MM.1S (cell line): ENCODE measurements around the gene NKAPD1.

Experiments used
- DNase-seq: peaks from one replicate; pipeline ENCODE4 v3.0.0-alpha.2; 2015
- H2AFZ ChIP-seq: fragments of 300-600 bp; sonication (generic); 2 replicates; pipeline ENCODE4 v1.6.0; 2016; ENCODE audit warnings: antibody characterized with exemption, low read length
- H3F3A ChIP-seq: fragments of 300-600 bp; sonication (generic); 2 replicates; pipeline ENCODE4 v1.6.1; 2016; ENCODE audit warnings: mild to moderate bottlenecking, antibody characterized with exemption, low read length, moderate library complexity, mixed read lengths; ENCODE audit not compliant: insufficient read depth
- H3K27ac ChIP-seq: fragments of 300-600 bp; sonication (generic); 2 replicates; pipeline ENCODE4 v1.5.1; 2016; ENCODE audit warnings: mild to moderate bottlenecking, low read length
- H3K27me3 ChIP-seq: fragments of 300-600 bp; sonication (generic); replicated peaks from 2 replicates; pipeline ENCODE4 v1.6.0; 2016; ENCODE audit warnings: low read length; ENCODE audit not compliant: insufficient read depth
- H3K36me3 ChIP-seq: fragments of 300-600 bp; sonication (generic); replicated peaks from 2 replicates; pipeline ENCODE4 v1.6.1; 2016; ENCODE audit warnings: mild to moderate bottlenecking, low read length, mixed read lengths; ENCODE audit not compliant: insufficient read depth
- H3K4me1 ChIP-seq: fragments of 300-600 bp; sonication (generic); 2 replicates; pipeline ENCODE4 v1.6.1; 2016; ENCODE audit warnings: low read length, mixed read lengths
- H3K4me2 ChIP-seq: fragments of 300-600 bp; sonication (generic); 2 replicates; pipeline ENCODE4 v1.6.0; 2016; ENCODE audit warnings: low read depth, low read length
- H3K4me3 ChIP-seq: fragments of 300-600 bp; sonication (generic); 2 replicates; pipeline ENCODE4 v1.5.1; 2016; ENCODE audit warnings: low read length, mixed read lengths
- H3K79me2 ChIP-seq: fragments of 300-600 bp; sonication (generic); 2 replicates; pipeline ENCODE4 v1.6.1; 2016; ENCODE audit warnings: mixed run types, low read length, mixed read lengths
- H3K9ac ChIP-seq: fragments of 300-600 bp; sonication (generic); 2 replicates; pipeline ENCODE4 v1.6.1; 2016; ENCODE audit warnings: low read length, mixed read lengths
- H3K9me2 ChIP-seq: fragments of 300-600 bp; sonication (generic); replicated peaks from 2 replicates; pipeline ENCODE4 v1.6.1; 2016; ENCODE audit warnings: mild to moderate bottlenecking, low read length, mixed read lengths; ENCODE audit not compliant: insufficient read depth
- H3K9me3 ChIP-seq: fragments of 300-600 bp; sonication (generic); replicated peaks from 2 replicates; pipeline ENCODE4 v1.6.1; 2016; ENCODE audit warnings: mild to moderate bottlenecking, low read length, mixed read lengths; ENCODE audit not compliant: insufficient read depth
- H4K20me1 ChIP-seq: fragments of 300-600 bp; sonication (generic); 2 replicates; pipeline ENCODE4 v1.6.1; 2016; ENCODE audit warnings: mild to moderate bottlenecking, low read length, moderate library complexity, mixed read lengths; ENCODE audit not compliant: insufficient read depth
- EZH2 ChIP-seq: fragments of 300-600 bp; sonication (generic); optimal IDR thresholded peaks from 2 replicates; pipeline ENCODE3; 2017; ENCODE audit warnings: low read depth, mild to moderate bottlenecking, antibody characterized with exemption, low read length, mixed read lengths
- EZH2phosphoT487 ChIP-seq: fragments of 300-600 bp; sonication (generic); IDR thresholded peaks from 2 replicates; pipeline ENCODE4 v1.6.1; 2018; ENCODE audit warnings: antibody characterized with exemption, low read length
- TF ChIP-seq, protein P1 (sequence below): fragments of 300-600 bp; sonication (generic); IDR thresholded peaks from 2 replicates; pipeline ENCODE4 v1.5.1; 2016; ENCODE audit warnings: antibody characterized with exemption, low read length, mixed read lengths

Gene NKAPD1

DNA sequence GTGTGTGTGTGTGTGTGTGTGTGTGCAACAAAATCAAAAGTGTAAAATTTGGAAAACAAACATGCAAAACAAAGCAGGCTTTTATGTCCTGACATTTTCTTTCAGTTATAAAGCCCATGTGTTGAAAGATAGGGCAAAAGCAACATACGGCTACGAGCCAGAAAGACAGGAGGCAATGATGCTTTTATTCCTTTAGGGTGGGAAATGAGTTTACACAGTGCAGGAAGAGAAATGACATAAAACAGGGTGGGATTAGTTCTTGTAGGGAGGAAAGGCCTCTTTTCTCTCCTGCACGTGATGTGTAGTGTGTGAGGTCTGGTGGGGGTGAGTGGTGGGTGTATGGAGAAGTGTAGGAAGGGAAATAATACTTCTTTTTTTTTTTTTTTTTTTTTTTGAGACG is 60.4 kb downstream of the NKAPD1 start:
- peaks cover 23% of the 10 kb centered on the region for H3K4me1 ChIP-seq
- no peaks in the 10 kb centered on the region for H3K9me3 ChIP-seq
- DNase-seq: no peak
- H2AFZ ChIP-seq: no peak overlapping the region
- no peak overlapping the region for H3K4me3 ChIP-seq
- no peaks in the 10 kb centered on the region for H3K36me3 ChIP-seq
- H4K20me1 ChIP-seq: no peaks in the 10 kb centered on the region
- no peak overlapping the region for H3K9ac ChIP-seq
- peaks cover 19% of the 10 kb centered on the region; the same call in 1 of the 2 replicates for H3F3A ChIP-seq
- no peaks in the 10 kb centered on the region for H3K27me3 ChIP-seq
- no peak overlapping the region for H3K27ac ChIP-seq
- no peaks in the 10 kb centered on the region for H3K9me2 ChIP-seq
- H3K79me2 ChIP-seq: no peaks in the 10 kb centered on the region
- no peak for TF ChIP-seq EZH2
- TF ChIP-seq, protein P1, sequence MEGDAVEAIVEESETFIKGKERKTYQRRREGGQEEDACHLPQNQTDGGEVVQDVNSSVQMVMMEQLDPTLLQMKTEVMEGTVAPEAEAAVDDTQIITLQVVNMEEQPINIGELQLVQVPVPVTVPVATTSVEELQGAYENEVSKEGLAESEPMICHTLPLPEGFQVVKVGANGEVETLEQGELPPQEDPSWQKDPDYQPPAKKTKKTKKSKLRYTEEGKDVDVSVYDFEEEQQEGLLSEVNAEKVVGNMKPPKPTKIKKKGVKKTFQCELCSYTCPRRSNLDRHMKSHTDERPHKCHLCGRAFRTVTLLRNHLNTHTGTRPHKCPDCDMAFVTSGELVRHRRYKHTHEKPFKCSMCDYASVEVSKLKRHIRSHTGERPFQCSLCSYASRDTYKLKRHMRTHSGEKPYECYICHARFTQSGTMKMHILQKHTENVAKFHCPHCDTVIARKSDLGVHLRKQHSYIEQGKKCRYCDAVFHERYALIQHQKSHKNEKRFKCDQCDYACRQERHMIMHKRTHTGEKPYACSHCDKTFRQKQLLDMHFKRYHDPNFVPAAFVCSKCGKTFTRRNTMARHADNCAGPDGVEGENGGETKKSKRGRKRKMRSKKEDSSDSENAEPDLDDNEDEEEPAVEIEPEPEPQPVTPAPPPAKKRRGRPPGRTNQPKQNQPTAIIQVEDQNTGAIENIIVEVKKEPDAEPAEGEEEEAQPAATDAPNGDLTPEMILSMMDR: no peak
- TF ChIP-seq EZH2phosphoT487: no peak
- H3K4me2 ChIP-seq: no peak overlapping the region
